ENCODE measurements around the gene BOLA3.
A peak's percentile ranks its signal among the peaks of the same experiment; 100 is the strongest.
"Not testable (repeated sequence)": the region's sequence is repeated elsewhere in the genome, so short reads cannot be mapped to it uniquely, and the experiment has no call there.

Gene BOLA3, protein sequence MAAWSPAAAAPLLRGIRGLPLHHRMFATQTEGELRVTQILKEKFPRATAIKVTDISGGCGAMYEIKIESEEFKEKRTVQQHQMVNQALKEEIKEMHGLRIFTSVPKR

DNA sequence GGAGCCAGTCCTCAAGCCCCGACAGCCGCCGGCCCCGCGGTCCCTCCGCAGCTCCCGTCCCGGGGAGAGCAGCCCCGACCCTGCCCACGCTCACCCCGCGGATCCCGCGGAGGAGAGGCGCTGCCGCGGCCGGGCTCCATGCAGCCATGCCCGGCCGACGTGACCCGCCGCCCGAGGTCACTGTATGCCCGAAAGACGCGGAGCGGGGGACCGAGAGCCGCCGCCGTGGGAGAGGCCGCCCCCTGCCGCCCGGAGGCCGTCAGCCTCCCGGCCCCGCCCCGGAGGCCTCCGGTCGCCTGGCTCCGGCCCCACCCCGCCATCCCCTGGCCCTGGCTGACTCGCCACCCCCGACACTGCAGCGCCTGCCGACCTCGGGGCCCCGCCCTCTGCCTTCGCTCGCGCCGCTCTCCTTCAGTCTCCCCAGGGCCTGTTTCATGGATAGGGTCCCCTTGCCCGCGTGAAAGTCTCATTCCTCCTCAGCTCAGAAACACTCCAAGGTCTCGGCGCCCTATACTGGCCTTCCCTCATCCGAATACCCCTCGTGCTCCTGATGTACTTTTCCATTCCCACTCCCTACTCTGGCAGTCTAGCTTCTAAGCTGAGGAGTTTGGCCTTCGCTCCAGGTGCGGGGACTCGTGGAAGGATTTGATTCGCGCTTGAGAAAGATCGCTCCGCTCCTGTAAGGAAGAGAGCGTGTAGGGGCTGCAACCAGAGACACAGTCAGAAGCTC lies at the start of gene BOLA3:
Gene BOLA3 (minus strand): TSS at position 186 of the 730 bp plus-strand sequence. CDS start 38 bp downstream, at position 148.
- peak; percentile 63 to 67 for DNase-seq (ENCODE audit: low read depth in 2 of 2)

- no peak for DNase-seq (ENCODE audit: low read depth in 2 of 2)
Measured at GRCh38 chr2:74197049-74197448, 49.3 kb upstream of the BOLA3 start.

GRCh38 chr2:74194799-74195198 lies 47.1 kb upstream of the BOLA3 start:
- DNase-seq (ENCODE audit: low read depth in 2 of 2), result no peak

DNA sequence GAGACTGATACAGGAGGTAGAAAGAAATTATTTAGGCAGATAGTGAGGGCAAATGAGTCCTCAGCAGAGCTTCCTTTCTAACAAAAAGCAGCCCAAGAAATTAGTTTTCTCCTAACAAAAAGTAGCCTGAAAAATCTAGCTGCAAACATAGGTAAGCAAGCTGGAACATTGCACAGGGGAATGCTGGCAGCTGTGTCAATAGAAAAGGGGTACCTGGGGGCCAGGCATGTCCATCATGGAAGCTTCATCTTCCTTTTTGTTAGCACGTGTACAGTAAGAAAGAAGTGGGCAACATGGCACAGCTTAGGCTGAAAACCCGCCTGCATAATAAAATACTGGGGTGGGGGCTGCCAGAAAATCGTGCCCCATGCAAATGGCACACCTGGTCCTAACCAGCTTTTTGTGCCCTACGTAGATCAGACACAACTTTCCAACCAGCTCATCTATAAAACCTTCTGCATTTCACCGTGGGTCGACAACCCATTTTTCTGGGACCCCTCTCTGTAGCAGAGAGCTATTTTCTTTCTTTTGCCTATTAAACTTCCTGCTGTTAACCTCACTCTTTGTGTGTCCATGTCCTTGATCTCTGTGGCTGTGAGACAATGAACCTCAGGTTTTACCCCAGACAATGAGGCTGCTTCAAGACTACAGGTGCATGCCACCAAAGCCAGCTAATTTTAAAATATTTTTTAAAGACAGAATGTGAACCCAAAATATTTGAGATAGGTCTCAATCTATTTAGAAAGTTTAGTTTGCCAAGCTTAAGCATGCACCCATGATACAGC lies 44.1 kb upstream of the BOLA3 start:
- no peak for DNase-seq (ENCODE audit: low read depth in 2 of 2)

DNA sequence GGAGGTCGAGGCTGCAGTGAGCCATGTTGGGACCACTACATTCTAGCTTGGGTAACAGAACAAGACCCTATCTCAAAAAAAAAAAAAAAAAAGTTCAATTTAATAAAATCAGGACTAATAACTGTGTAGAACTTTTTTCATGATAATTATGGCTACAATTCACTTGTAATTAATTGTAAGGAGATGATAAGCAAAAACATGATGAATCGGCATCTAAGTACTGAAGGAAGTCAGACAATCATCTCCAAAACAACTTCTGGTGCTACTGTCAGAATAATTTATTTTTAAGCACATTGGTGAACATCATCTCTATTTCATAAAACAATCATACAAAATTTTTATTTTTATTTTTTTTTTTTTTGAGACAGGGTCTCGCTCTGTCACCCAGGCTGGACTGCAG lies 41.0 kb upstream of the BOLA3 start:
- no peak for DNase-seq (ENCODE audit: low read depth in 2 of 2)

- no peak for DNase-seq (ENCODE audit: low read depth in 2 of 2)
Measured at GRCh38 chr2:74188018-74188601, 40.4 kb upstream of the BOLA3 start.

GRCh38 chr2:74186706-74187105 lies 39.0 kb upstream of the BOLA3 start:
- DNase-seq (ENCODE audit: low read depth in 2 of 2), result not testable (repeated sequence)

- no peak for DNase-seq (ENCODE audit: low read depth in 2 of 2)
Measured at GRCh38 chr2:74186038-74186437, 38.3 kb upstream of the BOLA3 start.

DNA sequence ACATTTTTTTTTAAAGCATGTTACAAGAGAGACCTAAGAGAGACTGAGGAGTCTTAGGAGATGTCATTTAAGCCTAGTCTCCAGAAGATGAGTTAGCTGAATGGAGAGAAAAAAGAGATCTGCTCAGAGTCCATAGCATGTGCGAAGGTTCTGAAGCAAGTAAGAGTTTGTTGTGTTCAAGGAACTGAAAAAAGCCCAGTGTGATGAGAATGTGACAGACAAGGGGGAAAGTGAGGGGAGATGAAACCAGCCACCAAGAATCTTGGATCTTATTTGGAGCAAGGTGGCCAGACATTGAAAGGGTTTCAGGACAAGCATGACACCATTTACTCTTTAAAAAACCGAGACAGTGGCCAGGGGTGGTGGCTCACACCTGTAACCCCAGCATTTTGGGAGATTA lies 36.2 kb upstream of the BOLA3 start:
- DNase-seq (ENCODE audit: low read depth in 2 of 2), result no peak

DNA sequence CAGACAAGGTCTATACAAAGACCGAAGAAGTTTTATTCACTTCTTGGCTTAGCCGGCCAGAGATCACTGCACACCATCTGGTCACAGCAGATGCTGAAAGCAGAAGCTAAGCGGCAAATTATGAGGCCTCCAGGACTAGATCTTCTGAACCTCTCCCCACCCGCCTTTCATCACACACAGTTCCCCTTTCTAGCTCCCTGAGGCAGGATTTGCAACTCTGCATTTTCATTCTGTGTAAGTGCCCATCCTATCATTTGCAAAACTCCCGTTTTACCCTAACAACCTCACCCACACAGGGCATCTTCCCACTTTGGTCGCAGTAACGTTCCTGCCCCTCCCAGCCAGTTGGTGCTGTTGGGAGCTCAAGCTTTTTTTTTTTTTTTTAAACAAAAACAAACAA lies 34.0 kb upstream of the BOLA3 start:
- DNase-seq (ENCODE audit: low read depth in 2 of 2), result no peak

DNA sequence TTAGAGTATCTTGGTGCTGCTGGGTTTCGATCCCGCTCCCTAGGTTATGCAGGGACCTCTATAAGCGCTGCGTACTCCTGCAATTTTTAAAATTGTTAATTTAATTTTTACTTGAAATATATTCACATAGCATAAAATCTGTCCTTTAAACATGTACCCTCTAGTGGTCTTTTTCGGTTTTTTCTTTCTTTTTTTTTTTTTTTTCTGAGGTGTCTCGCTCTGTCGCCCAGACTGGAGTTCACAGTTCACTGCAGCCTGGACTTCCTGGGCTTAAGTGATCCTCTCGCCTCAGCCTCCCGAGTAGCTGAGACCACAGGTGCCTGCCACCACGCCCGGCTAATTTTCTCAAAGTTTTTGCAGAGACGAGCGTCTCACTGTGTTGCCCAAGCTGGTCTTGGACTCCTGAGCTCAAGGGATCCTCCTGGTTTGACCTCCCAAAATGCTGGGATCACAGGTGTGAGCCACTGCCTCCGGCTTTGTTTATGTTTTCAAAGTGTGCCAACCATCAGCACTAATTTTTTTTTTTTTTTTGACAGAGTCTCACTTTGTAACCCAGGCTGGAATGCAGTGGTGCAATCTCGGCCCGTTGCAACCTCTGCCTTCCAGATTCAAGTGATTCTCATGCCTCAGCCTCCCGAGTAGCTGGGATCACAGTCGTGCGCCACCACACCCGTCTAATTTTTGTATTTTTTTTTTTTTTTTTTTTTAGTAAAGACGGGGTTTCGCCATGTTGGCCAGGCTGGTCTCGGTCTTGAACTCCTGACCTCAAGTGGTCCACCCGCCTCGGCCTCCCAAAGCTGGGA lies 31.6 kb upstream of the BOLA3 start:
- DNase-seq (ENCODE audit: low read depth in 2 of 2), result no peak

DNA sequence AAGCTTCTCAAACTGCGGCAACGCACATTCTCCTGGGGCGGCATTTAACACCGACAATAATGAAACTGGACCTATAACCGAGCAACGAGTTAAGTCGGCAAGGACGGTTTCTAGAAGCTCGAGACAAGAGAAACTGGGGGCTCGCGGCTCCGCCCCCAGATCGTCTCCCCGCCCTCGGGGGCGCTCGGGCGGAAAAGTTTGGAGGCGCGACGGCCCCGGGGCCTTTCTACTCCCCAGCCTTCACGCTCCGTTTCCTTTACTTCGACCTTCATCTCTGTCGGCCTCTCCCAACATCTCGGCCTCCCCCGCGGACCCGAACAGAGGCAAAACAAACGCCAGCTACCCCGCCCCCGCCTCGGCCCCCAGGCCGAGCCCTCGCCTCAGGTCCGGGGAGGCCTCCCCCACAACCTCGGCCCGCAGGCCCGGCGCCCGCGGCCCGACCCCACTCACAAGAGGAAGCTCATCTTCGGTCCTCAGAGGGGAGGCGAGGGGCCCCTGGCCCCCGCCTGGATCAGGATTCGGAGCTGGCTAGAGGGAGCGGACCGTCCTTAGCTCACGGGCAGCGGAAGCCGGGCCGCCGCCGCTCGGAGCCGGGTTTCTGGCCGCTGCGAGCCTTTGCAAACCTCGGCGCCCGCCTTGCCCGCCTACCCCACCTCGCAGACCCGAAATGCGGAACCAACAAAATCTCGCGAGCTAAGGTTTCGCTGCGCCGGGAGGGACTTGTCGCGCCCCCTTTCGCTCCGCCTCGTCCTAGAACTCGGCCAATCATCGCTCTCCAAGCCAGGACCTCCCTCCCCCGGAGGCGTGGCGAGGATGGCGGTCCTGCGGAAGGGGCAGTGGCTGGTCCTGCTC lies 30.7 kb upstream of the BOLA3 start, which contains the start of gene MOB1A:
Gene MOB1A (minus strand): TSS at position 669 of the 852 bp plus-strand sequence. CDS start 205 bp downstream, at position 464.
- peak; percentile 93 to 94 for DNase-seq (ENCODE audit: low read depth in 2 of 2)

DNA sequence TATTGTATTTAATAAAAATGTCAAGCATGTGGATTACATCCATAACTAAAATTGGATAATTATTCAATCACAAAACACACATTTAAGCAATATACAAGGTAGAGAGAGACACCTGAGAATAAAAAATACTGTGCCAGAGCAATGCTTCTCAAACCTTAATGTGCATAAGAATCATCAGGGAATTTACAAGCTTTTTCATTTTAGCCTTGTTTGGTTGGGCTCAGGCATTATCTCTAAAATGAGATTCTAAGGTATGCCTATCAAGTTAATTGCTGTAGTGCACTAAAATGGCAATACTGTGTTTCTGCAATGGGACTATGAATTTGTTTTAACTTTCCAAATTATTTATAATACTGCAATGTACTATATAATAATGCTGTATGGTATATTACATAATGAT lies 30.0 kb upstream of the BOLA3 start:
- no peak for DNase-seq (ENCODE audit: low read depth in 2 of 2)

DNA sequence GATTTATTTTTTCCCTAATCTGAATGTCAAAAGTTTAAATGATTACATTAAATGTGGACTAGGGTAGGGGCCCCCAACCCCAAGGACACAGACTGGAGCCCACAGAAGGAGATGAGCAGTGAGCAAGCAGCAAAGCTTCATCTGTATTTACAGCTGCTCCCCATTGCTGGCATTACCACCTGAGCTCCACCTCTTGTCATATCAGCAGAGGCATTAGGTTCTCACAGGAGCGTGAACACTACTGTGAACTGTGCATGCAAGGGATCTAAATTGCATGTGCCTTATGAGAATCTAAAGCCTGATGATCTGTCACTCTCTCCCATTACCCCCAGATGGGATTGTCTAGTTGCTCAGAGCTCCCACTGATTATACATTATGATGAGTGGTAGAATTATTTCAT lies 27.2 kb upstream of the BOLA3 start:
- DNase-seq (ENCODE audit: low read depth in 2 of 2), result no peak

- DNase-seq (ENCODE audit: low read depth in 2 of 2), result no peak
Measured at GRCh38 chr2:74168739-74169138, 21.0 kb upstream of the BOLA3 start.

GRCh38 chr2:74164761-74165160 lies 17.0 kb upstream of the BOLA3 start:
- DNase-seq (ENCODE audit: low read depth in 2 of 2), result no peak

GRCh38 chr2:74162951-74163350 lies 15.2 kb upstream of the BOLA3 start:
- DNase-seq (ENCODE audit: low read depth in 2 of 2), result no peak

DNA sequence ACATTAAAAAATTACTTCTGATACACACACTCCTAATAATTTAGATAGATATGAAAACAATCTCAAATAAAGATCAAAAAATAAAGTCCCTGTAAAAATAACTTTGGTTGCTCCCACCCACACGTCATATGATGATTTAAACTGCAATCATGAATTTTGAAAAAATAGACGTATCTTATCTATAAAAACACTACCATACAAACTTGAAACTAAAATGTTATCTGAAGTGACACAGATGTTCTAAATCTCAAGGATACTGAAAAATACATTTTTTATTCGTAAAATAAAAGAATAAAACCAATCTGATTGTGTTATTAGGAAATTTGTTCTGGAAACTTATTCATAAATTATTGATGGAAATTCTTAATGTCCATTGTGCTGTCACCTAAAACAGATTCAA lies 8.1 kb upstream of the BOLA3 start:
- DNase-seq (ENCODE audit: low read depth in 2 of 2), result no peak

GRCh38 chr2:74152954-74153353 lies 5.2 kb upstream of the BOLA3 start:
- DNase-seq (ENCODE audit: low read depth in 2 of 2), result no peak

- no peak for DNase-seq (ENCODE audit: low read depth in 2 of 2)
Measured at GRCh38 chr2:74149570-74150319, 2.0 kb upstream of the BOLA3 start.
